ENCODE results near the gene CCDC43.
A peak's percentile ranks its signal among the peaks of the same experiment; 100 is the strongest.
"Not testable (repeated sequence)": the region's sequence is repeated elsewhere in the genome, so short reads cannot be mapped to it uniquely, and the experiment has no call there.

Gene CCDC43, protein sequence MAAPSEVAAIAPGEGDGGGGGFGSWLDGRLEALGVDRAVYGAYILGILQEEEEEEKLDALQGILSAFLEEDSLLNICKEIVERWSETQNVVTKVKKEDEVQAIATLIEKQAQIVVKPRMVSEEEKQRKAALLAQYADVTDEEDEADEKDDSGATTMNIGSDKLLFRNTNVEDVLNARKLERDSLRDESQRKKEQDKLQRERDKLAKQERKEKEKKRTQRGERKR

DNA sequence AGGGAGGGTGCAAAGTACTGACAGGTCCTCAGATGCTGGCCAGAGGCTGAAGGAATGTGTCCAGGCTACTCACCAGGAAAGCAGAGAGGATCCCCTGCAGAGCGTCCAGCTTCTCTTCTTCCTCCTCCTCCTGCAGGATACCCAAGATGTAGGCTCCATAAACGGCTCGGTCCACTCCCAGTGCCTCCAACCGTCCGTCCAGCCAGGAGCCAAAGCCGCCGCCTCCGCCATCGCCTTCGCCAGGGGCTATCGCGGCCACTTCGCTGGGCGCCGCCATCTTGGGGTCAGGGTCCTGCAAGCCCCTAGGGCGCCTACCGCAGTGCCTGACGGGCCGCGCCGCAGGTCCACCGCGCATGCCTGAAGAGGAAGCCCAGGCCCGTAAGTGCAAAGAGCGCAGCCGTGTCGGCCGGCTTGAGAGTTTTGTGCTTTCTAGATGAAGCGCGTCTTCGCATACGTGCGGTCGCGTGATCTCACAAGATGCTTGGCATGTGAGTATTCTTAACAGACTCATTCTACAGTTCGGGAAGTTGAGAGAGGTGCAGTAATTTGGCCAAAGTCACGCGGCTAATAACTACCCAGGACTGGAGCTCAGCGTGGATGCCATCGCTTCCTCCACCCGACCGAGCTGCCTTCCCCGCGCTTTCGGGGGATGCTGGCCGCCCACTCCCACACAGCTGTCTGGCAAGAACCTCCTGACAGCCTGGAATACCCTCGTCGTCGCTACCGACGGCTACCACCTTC, at the start of gene CCDC43:
Gene CCDC43 (minus strand): TSS at position 300 of the 741 bp plus-strand sequence. CDS start 23 bp downstream, at position 277.
- DNase-seq (ENCODE audit: low spot score), result peak; percentile 96

DNA sequence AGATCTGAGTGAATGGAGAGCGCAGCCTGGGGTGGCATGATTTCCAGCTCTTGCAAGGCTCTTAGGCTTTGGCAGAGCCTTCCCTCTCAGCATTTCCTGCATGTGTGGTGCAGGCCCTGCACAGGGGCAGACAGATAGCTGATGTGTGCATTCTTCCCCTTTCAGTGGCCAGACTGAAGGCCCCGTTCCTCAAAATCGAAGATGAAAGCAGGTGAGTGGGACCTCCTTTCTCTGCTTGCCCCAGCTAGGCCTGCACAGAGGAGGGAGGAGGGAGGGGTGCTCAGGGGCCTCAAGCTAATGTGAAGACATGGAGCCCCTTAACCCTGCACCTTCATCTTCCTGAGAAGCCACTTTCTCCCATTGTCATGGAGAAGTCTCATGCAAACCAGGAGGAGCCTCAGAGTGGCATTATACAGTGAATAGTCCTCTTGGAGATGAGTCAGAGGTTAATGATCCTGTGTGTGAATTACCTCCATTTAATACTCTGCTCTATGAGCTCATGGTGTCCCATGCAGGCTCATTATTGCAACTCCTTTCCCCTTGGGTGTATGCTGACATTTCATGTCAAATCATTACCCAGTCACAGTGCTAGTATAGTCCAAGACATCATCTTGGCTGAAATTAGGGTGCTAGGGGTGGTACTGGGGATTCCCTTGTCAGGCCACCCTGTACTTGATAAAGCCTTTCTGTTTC, 48.8 kb upstream of the CCDC43 start:
- no peak for DNase-seq (ENCODE audit: low spot score)

DNA sequence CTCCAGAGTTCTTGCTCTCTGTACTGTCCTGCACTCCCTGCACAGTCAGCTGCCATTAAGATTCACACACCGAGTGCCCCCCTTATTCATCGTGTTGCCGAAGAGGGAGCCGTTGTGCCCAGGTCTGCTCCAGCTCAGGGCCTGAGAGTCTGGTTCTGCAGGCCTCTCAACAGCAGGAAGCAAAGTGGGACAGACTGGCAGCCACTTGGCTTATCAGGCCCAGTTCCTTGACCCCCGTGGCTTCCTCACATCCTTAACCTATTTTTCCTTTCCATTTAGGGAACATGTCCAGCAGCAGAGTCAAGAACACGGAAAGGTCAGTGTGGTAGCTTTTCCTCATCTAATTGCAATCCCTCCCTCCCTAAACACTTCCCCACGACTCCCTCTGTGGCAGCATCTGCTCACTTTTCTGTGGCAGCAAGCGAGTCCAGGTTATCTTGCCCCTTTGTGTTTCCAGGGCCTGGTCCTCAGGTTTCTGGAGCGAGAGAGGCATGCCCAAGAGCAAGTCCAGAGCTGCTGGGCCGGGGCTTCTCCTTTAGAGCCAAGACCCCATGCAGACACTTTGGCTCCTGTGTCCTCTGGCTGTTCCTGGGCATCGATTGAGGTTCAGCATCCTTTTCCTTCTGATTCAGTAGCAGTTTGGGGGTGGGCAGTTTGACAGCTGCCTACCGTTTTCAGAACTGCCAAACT, 47.1 kb upstream of the CCDC43 start:
- no peak for DNase-seq (ENCODE audit: low spot score)

DNA sequence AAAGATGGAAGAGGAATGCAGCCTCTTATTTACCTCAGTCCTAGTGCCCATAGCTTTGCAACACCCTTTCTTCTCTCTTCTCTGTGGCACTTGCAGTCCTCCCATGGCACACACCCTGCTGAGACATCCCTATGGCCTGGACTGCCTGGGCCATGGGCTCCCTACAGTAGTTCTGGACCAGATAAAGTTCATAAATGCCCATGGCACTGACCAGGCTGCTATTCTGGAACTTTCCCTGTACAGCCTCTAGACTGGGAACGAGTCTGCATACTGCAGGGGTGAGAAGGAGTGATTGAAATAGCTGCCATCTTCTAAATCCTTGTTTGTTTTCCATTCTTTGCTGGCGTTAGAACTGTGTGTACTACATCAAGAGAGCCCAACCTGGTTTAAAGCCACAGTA, 44.7 kb upstream of the CCDC43 start:
- no peak for DNase-seq (ENCODE audit: low spot score)

DNA sequence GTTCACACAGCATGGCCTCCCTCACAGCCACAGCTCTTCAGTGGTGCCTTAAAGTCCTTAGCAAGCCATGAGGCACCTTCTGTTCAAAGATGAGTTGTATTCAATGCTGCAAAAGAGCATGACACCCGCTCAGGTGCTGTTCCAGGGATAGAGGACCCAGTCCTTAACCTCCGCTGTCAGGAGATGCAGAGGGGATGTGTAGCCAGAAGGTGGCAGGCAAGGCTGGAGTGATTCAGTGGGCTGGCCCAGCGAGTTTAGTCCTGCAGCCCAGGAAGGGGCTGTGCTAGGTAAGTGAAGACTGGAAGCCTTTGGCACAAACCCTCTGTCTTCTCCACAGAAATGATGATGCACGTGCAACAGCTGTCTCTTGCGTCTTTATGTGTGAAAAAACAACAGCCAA, 44.2 kb upstream of the CCDC43 start:
- no peak for DNase-seq (ENCODE audit: low spot score)

DNA sequence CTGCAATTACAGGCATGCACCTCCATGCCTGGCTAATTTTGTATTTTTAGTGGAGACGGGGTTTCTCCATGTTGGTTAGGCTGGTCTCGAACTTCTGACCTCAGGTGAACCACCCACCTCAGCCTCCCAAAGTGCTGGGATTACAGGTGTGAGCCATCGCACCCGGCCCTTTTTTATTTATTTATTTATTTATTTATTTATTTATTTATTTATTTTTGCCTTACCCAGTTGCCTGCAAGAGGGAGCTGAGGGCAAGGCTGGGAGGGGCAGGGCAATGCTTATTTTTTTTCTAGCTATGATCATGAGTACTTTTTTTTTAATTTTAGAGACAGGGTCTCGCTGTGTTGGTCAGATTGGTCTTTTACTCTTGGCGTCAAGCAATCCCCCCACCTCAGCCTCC, 36.5 kb upstream of the CCDC43 start:
- DNase-seq (ENCODE audit: low spot score), result not testable (repeated sequence)

DNA sequence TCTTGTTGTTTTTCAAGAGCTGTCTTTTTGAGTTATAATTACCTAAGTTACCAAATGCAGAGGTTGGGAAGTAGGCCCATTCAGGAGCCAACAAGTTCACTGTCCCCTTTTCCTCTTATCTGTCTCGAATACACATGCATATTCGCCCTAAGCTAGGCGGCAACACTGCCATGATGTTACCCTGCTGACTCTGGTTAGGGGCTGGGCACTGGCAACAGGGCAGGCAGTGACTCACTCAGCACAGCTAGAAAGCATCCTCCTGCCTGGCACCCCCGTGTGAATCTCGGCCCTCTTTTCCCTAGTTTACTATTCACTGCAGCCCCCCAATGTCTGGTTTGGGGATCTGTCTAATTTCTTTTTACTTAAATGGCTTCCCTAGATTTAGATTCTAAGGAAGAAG, 32.7 kb upstream of the CCDC43 start:
- no peak for DNase-seq (ENCODE audit: low spot score)

DNA sequence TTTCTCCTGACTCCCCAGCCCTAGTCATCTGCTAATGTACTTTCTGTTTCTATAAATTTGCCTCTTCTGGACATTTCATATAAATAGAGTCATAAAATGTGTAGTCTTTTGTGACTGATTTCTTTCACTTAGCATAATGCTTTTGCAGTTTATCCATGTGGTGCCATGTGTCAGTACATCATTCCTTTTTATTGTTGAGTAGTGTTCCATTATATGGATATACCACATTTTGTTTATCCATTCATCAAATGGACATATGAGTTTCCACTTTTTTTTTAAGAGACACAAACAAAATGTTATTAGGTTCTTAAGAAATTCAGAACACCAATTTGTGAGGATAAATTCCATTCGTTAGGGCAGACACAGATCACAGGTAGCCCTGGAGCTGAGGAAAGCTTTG, 29.9 kb upstream of the CCDC43 start:
- DNase-seq (ENCODE audit: low spot score), result no peak

DNA sequence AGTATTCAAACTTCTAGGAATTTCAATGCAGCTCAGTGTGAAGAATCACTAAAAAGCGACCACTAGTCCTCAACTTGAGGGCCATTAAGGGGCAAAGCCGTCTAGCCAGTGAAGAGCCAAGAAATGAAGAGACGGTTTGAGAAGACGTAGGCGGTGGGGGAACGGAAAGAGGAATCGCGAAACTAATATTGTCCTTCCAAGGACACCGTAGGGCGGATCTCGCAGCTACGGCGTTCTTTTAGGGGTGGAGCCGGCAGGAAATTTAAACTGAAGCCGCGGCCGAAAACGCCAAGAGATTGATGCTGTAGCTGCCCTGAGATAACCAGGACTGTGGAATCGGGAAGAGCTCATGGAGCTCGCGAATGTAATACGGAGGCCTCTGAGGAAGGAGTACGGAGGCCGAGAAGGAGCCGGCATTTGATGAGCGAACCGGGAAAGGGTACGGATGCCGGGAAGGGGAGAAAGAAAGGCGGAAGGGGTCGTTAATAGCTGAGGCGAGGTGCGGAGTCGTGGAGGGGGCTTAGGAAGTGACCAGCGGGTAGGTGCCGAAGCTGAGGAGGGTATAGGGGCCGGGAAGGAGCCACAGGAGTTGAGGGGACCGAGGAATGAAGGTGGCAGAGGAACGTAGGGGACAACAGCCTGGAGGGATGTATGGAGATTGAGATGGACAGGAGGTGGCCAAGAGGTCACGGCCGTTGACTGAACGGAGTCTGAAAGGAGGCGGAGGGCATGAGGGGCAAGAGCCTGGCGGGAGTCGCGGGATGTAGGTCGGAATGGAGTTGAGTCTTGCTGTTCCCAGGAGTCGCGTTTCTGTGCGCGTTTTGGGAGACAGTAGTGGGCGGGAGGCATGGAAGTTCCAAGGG, 19.1 kb upstream of the CCDC43 start, which contains the start of gene DBF4B:
Gene DBF4B (plus strand): TSS at position 265 of the 863 bp plus-strand sequence. CDS start 156 bp downstream, at position 421.
- peak; percentile 94 for DNase-seq (ENCODE audit: low spot score)

DNA sequence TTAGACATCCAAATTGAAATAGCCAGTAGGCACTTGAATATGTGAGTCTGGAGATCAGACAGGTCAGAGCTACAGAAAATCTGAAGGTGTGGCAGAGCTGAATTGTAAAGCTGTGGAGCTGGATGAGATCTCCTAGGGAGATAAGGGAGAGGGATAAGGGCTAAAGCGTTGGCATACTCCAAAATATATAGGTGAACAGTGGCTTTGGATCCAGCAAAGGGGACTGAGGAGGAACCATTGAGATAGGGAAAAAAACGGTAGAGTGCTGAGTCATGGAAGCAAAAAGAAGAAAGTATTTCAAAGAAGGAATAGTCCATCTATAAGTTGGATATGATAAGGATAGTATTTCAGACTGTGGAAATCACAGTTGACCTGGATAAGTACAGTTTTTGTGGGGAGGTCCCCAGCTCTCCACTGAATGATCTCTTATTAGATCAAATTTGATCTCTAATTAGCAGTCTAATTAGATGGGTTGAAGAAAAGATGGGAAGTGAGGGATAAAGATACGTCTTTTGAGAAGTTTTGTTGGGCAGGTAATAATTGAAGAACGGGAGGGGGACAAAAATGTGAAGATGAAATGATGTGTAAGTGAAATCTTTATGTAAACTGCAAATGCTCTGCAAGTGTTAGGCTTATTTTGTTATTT, 18.3 kb upstream of the CCDC43 start:
- DNase-seq (ENCODE audit: low spot score), result no peak

DNA sequence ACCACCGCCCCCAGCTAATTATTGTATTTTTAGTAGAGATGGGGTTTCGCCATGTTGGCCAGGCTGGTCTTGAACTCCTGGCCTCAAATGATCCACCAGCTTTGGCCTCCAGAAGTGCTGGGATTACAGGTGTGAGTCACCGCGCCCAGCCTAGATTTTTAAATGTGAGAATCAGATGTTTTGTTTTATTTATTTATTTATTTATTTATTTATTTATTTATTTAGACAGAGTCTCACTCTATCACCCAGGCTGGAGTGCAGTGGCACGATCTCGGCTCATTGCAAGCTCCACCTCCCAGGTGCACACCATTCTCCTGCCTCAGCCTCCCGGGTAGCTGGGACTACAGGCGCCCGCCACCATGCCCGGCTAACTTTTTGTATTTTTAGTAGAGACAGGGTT, 10.7 kb upstream of the CCDC43 start:
- not testable (repeated sequence) for DNase-seq (ENCODE audit: low spot score)

DNA sequence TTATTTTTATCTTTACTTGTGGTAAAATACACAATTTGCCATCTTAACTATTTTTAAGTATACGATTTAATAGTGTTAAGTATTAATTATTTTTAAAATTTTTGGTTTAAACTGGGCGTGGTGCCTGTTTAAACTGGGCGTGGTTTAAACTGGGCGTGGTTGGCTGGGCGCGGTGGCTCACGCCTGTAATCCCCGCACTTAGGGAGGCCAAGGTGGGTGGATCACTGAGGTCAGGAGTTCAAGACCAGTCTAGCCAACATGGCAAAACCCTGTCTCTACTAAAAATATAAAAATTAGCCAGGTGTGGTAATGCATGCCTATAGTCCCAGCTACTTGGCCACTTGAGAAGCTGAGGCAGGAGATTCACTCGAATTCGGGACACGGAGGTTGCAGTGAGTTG, 4.0 kb upstream of the CCDC43 start:
- no peak for DNase-seq (ENCODE audit: low spot score)

DNA sequence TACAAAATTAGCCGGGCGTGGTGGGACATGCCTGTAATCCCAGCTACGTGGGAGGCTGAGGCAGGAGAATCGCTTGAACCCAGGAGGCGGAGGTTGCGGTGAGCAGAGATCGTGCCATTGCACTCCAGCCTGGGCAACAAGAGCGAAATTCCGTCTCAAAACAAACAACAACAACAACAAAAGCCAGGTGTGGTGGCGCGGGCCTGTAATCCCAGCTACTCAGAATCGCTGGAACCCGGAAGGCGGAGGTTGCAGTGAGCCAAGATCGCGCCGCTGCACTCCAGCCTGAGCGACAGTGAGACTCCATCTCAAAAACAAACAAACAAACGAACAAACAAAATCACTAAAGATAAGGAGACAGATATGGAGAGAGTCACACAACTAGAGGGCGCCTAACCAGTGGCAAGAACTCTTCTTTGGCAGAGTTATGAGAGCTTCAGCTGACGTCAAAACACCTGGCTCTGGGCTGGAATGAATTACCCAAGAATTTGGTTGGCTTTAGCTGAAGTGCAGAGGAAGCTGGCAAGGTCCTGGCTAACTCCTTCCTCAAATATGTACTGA, 1.2 kb upstream of the CCDC43 start:
- DNase-seq (ENCODE audit: low spot score), result not testable (repeated sequence)

DNA sequence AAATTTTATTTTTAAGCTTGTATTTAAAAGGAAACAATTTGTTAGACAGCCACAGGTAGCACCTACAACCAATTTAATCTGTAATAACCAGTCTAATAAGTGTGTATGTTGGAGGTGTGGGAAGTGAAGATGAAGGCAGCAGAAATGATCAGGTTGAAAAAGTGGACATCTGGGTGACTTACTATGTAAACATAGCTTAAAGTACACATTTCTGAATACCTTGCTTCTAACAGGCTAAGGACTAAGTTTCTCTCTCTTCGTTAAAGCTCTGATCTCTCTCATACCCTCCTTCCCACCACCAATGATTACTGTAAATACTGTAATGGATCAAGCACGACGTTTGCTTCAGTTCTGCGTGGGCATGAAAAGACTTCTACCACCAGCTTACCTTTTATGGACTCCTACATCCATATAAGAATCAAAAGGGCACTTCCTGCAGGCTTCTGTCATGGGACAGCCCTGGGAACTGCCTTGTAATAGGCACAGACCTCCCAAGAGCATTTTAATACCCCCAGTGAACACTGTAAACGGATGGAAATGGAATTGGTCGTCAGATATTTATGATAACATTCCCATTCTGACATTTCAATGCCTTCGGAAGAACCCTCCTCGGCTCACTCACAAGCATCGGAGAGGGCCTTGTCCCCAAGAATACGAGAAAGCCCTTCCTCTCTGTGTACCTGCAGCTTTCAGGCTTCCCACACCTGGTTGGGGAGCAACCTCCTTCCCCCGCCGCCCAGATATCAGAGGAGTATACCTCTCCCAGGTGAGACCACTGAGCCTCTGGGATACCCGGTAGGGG, 700 bp downstream of the CCDC43 start:
- peak; percentile 18 for DNase-seq (ENCODE audit: low spot score)

DNA sequence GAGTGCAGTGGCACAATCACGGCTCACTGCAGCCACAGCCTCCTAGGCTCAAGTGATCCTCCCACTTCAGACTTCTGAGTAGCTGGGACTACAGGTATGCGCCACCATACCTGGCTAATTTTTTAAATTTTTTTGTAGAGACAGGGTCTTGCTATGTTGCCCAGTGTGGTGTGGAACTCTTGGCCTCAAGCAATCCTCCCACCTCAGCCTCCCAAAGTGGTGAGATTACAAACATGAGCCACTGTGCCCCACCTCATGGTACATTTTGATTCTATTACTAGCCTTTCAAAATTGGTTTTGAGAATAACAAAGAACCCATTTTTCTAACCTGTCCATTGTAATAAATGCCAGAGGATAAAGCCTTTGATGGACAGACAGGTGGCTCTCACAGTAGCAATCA, 1.4 kb downstream of the CCDC43 start:
- DNase-seq (ENCODE audit: low spot score), result no peak

DNA sequence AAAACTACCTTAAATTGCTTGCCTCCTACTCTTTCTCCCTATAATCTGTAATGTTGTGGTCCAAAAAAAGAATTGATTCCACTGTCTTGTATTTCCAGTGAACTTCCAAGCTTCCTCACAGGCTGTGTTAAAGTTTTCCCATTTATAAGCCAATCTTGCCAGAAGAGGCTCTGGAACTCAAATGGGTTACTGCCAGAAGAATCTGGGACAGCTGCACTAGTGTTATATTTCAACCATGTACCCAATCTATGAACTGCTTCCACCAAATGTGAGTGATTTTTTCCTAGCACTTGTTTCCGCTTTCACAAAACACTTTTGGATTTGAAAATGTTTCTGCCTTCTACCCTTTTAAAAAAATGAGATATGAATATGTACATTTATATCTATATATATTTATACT, 1.8 kb downstream of the CCDC43 start:
- DNase-seq (ENCODE audit: low spot score), result no peak

DNA sequence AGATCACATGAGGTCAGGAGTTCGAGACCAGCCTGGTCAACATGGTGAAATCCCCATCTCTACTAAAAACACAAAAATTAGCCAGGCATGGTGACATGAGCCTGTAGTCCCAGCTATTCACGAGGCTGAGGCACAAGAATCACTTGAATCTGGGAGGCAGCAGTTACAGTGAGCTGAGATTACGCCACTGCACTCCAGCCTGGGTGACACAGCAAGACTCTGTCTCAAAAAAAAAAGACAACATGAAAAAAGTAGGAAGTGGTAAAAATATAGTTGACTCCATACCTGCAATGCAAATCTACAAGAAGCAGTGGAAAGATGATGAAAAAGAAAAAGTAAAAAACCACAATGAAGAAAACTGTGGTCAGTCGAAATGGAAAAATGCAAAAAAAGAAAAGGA, 6.3 kb downstream of the CCDC43 start:
- DNase-seq (ENCODE audit: low spot score), result not testable (repeated sequence)

DNA sequence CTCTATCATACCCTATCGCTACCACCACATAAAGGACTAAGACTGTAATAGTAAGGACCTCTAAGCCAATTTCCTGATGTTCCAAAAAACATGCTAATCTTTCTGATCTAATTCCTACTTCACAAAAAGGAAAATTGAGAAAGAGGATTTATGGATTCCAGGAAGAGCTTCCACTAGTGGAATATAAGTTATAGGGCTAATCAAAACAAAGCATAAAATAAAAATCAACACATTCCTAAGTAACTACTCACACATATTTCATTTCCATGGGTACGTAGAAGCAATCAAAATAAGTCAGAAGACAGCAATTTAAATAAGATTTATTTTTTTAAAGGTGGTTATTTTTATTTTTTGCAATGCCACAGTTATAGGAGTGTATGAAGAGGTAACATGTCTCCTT, 12.4 kb downstream of the CCDC43 start:
- DNase-seq (ENCODE audit: low spot score), result peak; percentile 37

DNA sequence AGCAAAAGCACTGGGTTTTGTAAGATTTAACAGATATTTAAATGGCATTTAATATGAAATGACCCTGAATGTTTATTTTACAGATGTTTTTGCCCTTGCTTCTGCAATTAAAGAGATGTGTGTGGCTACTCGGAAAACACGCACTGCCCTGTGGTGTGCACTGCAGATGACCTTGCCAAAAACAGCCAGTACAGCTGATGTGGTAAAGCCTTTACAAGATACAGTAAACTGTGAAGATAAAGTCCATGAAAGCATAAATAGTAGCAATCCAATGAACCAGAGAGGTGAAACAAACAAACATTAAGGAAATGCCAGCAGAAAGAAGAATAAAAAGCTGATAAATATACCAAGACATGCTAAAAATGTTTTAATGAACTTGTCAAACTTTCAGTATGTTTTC, 15.7 kb downstream of the CCDC43 start:
- no peak for DNase-seq (ENCODE audit: low spot score)
